Neural cell (in vitro differentiated cells): ENCODE measurements around the gene NFILZ. TPM values are rescaled to one million over a fixed set of nuclear protein-coding genes. Genes with fewer than 3 reads are reported as not detected.

Experiments used
- H2AFZ ChIP-seq: fragments of 200-600, 300-800 bp; sonication (generic), shearing (Covaris generic); 2 replicates; pipeline ENCODE4 v1.6.0; 2014; ENCODE audit warnings: low read depth, mild to moderate bottlenecking, antibody characterized with exemption, low read length, moderate library complexity
- H3F3A ChIP-seq: fragments of 200-600 bp; shearing (Covaris generic); 2 replicates; pipeline ENCODE4 v1.6.1; 2016; ENCODE audit warnings: mild to moderate bottlenecking, moderate library complexity, mixed read lengths, antibody characterized with exemption, low read length; ENCODE audit not compliant: insufficient read depth, poor library complexity, severe bottlenecking
- H3K27ac ChIP-seq: fragments of 200-600, 300-800 bp; sonication (generic), shearing (Covaris generic); 2 replicates; pipeline ENCODE4 v1.5.1; 2014; ENCODE audit warnings: mild to moderate bottlenecking, low read length, moderate library complexity
- H3K27me3 ChIP-seq: fragments of 300-800, 200-600 bp; sonication (generic), shearing (Covaris generic); 2 replicates; pipeline ENCODE4 v1.6.0; 2014; ENCODE audit warnings: mild to moderate bottlenecking, low read depth, low read length, moderate library complexity; ENCODE audit not compliant: insufficient read depth
- H3K36me3 ChIP-seq: fragments of 300-800, 200-600 bp; sonication (generic), shearing (Covaris generic); 2 replicates; pipeline ENCODE4 v1.5.1; 2014; ENCODE audit warnings: mild to moderate bottlenecking, antibody characterized with exemption, low read length, moderate library complexity; ENCODE audit not compliant: insufficient read depth
- H3K4me2 ChIP-seq: fragments of 300-800, 200-600 bp; sonication (generic), shearing (Covaris generic); 2 replicates; pipeline ENCODE4 v1.6.0; 2014; ENCODE audit warnings: mild to moderate bottlenecking, low read length
- H3K4me3 ChIP-seq: fragments of 300-800, 200-600 bp; sonication (generic), shearing (Covaris generic); 2 replicates; pipeline ENCODE4 v1.5.1; 2014; ENCODE audit warnings: mild to moderate bottlenecking, low read length, moderate library complexity
- H3K79me2 ChIP-seq: fragments of 200-600 bp; shearing (Covaris generic); replicated peaks from 2 replicates; pipeline ENCODE4 v1.6.0; 2014; ENCODE audit warnings: mild to moderate bottlenecking, low read length, moderate library complexity; ENCODE audit not compliant: insufficient read depth
- H3K9ac ChIP-seq: fragments of 300-800, 200-600 bp; sonication (generic), shearing (Covaris generic); 2 replicates; pipeline ENCODE4 v1.6.1; 2016; ENCODE audit warnings: mild to moderate bottlenecking, low read length, mixed read lengths
- H3K9me2 ChIP-seq: fragments of 200-600 bp; shearing (Covaris generic); 2 replicates; pipeline ENCODE4 v1.6.1; 2016; ENCODE audit warnings: mild to moderate bottlenecking, low read length, mixed read lengths; ENCODE audit not compliant: insufficient read depth
- H3K9me3 ChIP-seq: fragments of 200-600, 300-800 bp; sonication (generic), shearing (Covaris generic); 2 replicates; pipeline ENCODE4 v1.6.1; 2016; ENCODE audit warnings: mild to moderate bottlenecking, mixed run types, low read length, moderate library complexity, mixed read lengths
- H4K20me1 ChIP-seq: fragments of 200-600 bp; shearing (Covaris generic); 2 replicates; pipeline ENCODE4 v1.6.1; 2016; ENCODE audit warnings: mild to moderate bottlenecking, mixed run types; ENCODE audit not compliant: insufficient read depth
- CTCF ChIP-seq: fragments of 450-650 bp; IDR thresholded peaks from 2 replicates; pipeline ENCODE4 v1.5.1; 2014; ENCODE audit warnings: antibody characterized with exemption, mild to moderate bottlenecking, moderate library complexity; ENCODE audit not compliant: poor library complexity, severe bottlenecking
- EP300 ChIP-seq: fragments of 450-650 bp; conservative IDR thresholded peaks from 2 replicates; pipeline ENCODE4 v1.6.1; 2014; ENCODE audit warnings: antibody characterized with exemption, mild to moderate bottlenecking, moderate library complexity; ENCODE audit not compliant: poor library complexity, severe bottlenecking
- EZH2 ChIP-seq: fragments of 200-600, 300-800 bp; shearing (Covaris generic), sonication (generic); IDR thresholded peaks from 2 replicates; pipeline ENCODE4 v1.6.1; 2014; ENCODE audit warnings: antibody characterized with exemption, low read length, borderline replicate concordance, mild to moderate bottlenecking; ENCODE audit not compliant: insufficient read depth, poor library complexity, severe bottlenecking
- MXI1 ChIP-seq: fragments of 450-650 bp; conservative IDR thresholded peaks from 2 replicates; pipeline ENCODE4 v1.6.1; 2014; ENCODE audit warnings: antibody characterized with exemption, mild to moderate bottlenecking; ENCODE audit not compliant: poor library complexity, severe bottlenecking
- POLR2AphosphoS5 ChIP-seq: IDR thresholded peaks from 2 replicates; pipeline ENCODE4 v1.6.1; 2012
- RAD21 ChIP-seq: fragments of 450-650 bp; conservative IDR thresholded peaks from 2 replicates; pipeline ENCODE4 v1.6.1; 2014; ENCODE audit warnings: antibody characterized with exemption, mild to moderate bottlenecking, moderate library complexity
- REST ChIP-seq: IDR thresholded peaks from 2 replicates; pipeline ENCODE4 v1.6.1; 2012; ENCODE audit warnings: borderline replicate concordance
- SMC3 ChIP-seq: fragments of 450-650 bp; conservative IDR thresholded peaks from 2 replicates; pipeline ENCODE4 v1.6.1; 2014; ENCODE audit warnings: antibody characterized with exemption, mild to moderate bottlenecking, moderate library complexity; ENCODE audit not compliant: poor library complexity
- TAF1 ChIP-seq: IDR thresholded peaks from 2 replicates; pipeline ENCODE4 v1.6.1; 2012; ENCODE audit warnings: low read depth
- polyA plus RNA-seq: library from polyadenylated mRNA; depleted of rRNA; stranded (reverse); fragments of >200 nt; gene quantifications from 2 replicates; pipeline ENCODE4 v1.2.3, GENCODE V29; 2014

NFILZ gene
- polyA plus RNA-seq, 1 donor from 2014 or later: not detected

GRCh38 chr19:8641221-8641907, 10.9 kb downstream of the NFILZ start:
- Histone ChIP-seq H3F3A (no peaks in the 10 kb centered on the region), H3K4me3 (no peak overlapping the region), H3K79me2 (no peaks in the 10 kb centered on the region), H3K9ac (no peak overlapping the region), H2AFZ (no peak overlapping the region), H3K36me3 (no peaks in the 10 kb centered on the region), H3K4me2 (no peak overlapping the region), H3K9me3 (no peaks in the 10 kb centered on the region), H4K20me1 (no peaks in the 10 kb centered on the region), H3K27ac (no peak overlapping the region), H3K27me3 (no peaks in the 10 kb centered on the region), H3K9me2 (no peaks in the 10 kb centered on the region)
- TF ChIP-seq EZH2 (no peak), REST (no peak), TAF1 (no peak), SMC3 (no peak), MXI1 (no peak), RAD21 (no peak), CTCF (no peak), EP300 (no peak), POLR2AphosphoS5 (no peak)

DNA sequence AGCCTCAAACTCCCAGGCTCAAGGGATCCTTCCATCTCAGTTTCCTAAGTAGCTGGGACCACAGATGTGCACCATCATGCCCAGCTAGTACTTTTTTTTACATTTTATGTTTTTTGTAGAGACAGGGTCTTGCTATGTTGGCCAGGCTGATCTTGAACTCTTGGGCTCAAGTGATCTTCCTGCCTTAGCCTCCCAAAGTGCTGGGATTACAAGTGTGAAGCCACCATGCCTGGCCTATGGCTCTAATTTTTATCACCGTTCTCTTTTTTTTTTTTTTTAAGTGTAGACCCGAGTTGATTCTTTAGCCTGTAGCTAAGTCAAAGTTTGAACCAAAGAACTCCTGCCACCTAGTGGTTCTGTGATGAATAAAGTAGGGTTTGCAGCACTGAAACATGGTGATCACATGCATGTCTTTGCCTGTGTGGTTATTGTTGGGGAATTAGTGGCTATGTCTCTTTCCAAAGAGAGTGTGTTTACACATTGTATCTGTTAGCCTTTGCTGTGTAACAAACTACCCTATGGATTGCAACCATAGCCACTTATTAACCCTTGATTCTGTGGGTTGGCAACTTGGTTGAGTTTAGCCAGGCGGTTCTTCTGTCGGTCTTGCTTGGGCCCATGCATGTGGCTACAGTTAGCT, 11.6 kb downstream of the NFILZ start:
- Histone ChIP-seq H3K79me2 (no peaks in the 10 kb centered on the region), H3K9me2 (no peaks in the 10 kb centered on the region), H3F3A (no peaks in the 10 kb centered on the region), H4K20me1 (no peaks in the 10 kb centered on the region), H3K27me3 (no peaks in the 10 kb centered on the region), H3K9me3 (no peaks in the 10 kb centered on the region), H3K9ac (no peak overlapping the region), H3K27ac (no peak overlapping the region), H3K4me3 (no peak overlapping the region), H3K4me2 (no peak overlapping the region), H3K36me3 (no peaks in the 10 kb centered on the region), H2AFZ (no peak overlapping the region)
- peak; percentile 57 for TF ChIP-seq RAD21
- TF ChIP-seq REST: no peak
- TF ChIP-seq TAF1: no peak
- peak; percentile 60 for TF ChIP-seq CTCF
- peak; percentile 60 for TF ChIP-seq SMC3
